ENCODE data around the gene PAK3. TPM values are rescaled to one million over a fixed set of nuclear protein-coding genes. Genes with fewer than 3 reads are reported as not detected.
A peak's percentile ranks its signal among the peaks of the same experiment; 100 is the strongest.

PAK3 gene
- 0.36 TPM for polyA plus RNA-seq (2013, experiment 1 of 2)
- polyA plus RNA-seq (2013, experiment 2 of 2): 0.32 TPM

GRCh38 chrX:111095974-111096895 lies at the start of gene PAK3:
TSS of gene PAK3 (plus strand) at chrX:111096191. CDS start at chrX:111123104, 26,913 bp downstream.
- WGBS: 3% methylated on average over 18 of the region's 51 CpGs
- Histone ChIP-seq H3K4me3 (ENCODE audit: insufficient read depth in 1 of 2, low read depth in 1 of 2, low read length in 2 of 2) (peak within 1 kb of the TSS; percentile 66 to 71), H4K91ac (ENCODE audit: low read length) (no peak within 1 kb of the TSS), H2AFZ (ENCODE audit: low read depth, low read length) (peak within 1 kb of the TSS; percentile 39), H3K4me1 (ENCODE audit: control insufficient read depth, insufficient read depth, low read depth, low read length) (no peaks in the 10 kb centered on the region), H3K4ac (ENCODE audit: low read depth in 1 of 2, low read length in 2 of 2) (no peak within 1 kb of the TSS), H2BK12ac (ENCODE audit: low read length in 2 of 2) (no peak within 1 kb of the TSS), H3K9me3 (ENCODE audit: control insufficient read depth, low read length) (no peaks in the 10 kb centered on the region), H3K79me1 (replicated peaks; ENCODE audit: low read length, poor library complexity, severe bottlenecking) (no peaks in the 10 kb centered on the region), H3K9ac (ENCODE audit: low read length) (peak within 1 kb of the TSS; percentile 64), H2BK15ac (ENCODE audit: low read depth, poor library complexity, severe bottlenecking) (no peak within 1 kb of the TSS), H3K4me2 (ENCODE audit: low read length, poor library complexity, severe bottlenecking) (peak within 1 kb of the TSS; percentile 93), H3K36me3 (ENCODE audit: control insufficient read depth in 1 of 2, insufficient read depth in 2 of 2, low read depth in 1 of 2, low read length in 2 of 2) (no peaks in the 10 kb centered on the region), H2AK5ac (ENCODE audit: low read length, severe bottlenecking) (no peak within 1 kb of the TSS), H2BK120ac (ENCODE audit: low read depth, low read length) (no peak within 1 kb of the TSS), H3K27me3 (ENCODE audit: control insufficient read depth in 1 of 2, insufficient read depth in 1 of 2, low read length in 2 of 2) (peaks cover 4 to 70% of the 10 kb centered on the region in 2 experiments), H2BK5ac (ENCODE audit: low read depth, low read length, poor library complexity, severe bottlenecking) (no peak within 1 kb of the TSS), H3K23ac (ENCODE audit: low read length in 2 of 2) (no peak within 1 kb of the TSS), H3K18ac (ENCODE audit: low read depth in 1 of 2, low read length in 2 of 2) (peak within 1 kb of the TSS in 1 of 2 experiments; percentile 12), H3K14ac (ENCODE audit: low read length in 2 of 2) (no peak within 1 kb of the TSS), H4K8ac (ENCODE audit: low read length) (no peak within 1 kb of the TSS), H3K27ac (ENCODE audit: low read length, poor library complexity, severe bottlenecking) (no peak within 1 kb of the TSS)
- peak; percentile 57 for DNase-seq

- Histone ChIP-seq H2BK5ac (ENCODE audit: low read depth, low read length, poor library complexity, severe bottlenecking) (no peak overlapping the region), H2BK12ac (ENCODE audit: low read length in 2 of 2) (no peak overlapping the region), H3K4ac (ENCODE audit: low read depth in 1 of 2, low read length in 2 of 2) (no peak overlapping the region), H2AFZ (ENCODE audit: low read depth, low read length) (no peak overlapping the region), H3K14ac (ENCODE audit: low read length in 2 of 2) (no peak overlapping the region), H3K4me3 (ENCODE audit: insufficient read depth in 1 of 2, low read depth in 1 of 2, low read length in 2 of 2) (no peak overlapping the region), H3K36me3 (ENCODE audit: control insufficient read depth in 1 of 2, insufficient read depth in 2 of 2, low read depth in 1 of 2, low read length in 2 of 2) (no peaks in the 10 kb centered on the region), H3K27ac (ENCODE audit: low read length, poor library complexity, severe bottlenecking) (no peak overlapping the region), H3K18ac (ENCODE audit: low read depth in 1 of 2, low read length in 2 of 2) (no peak overlapping the region), H4K91ac (ENCODE audit: low read length) (no peak overlapping the region), H3K4me2 (ENCODE audit: low read length, poor library complexity, severe bottlenecking) (no peak overlapping the region), H3K27me3 (ENCODE audit: control insufficient read depth in 1 of 2, insufficient read depth in 1 of 2, low read length in 2 of 2) (peaks cover 0 to 26% of the 10 kb centered on the region in 2 experiments), H2AK5ac (ENCODE audit: low read length, severe bottlenecking) (no peak overlapping the region), H3K79me1 (replicated peaks; ENCODE audit: low read length, poor library complexity, severe bottlenecking) (no peaks in the 10 kb centered on the region), H4K8ac (ENCODE audit: low read length) (no peak overlapping the region), H3K23ac (ENCODE audit: low read length in 2 of 2) (no peak overlapping the region), H2BK15ac (ENCODE audit: low read depth, poor library complexity, severe bottlenecking) (no peak overlapping the region), H3K9ac (ENCODE audit: low read length) (no peak overlapping the region), H3K9me3 (ENCODE audit: control insufficient read depth, low read length) (no peaks in the 10 kb centered on the region), H3K4me1 (ENCODE audit: control insufficient read depth, insufficient read depth, low read depth, low read length) (no peaks in the 10 kb centered on the region), H2BK120ac (ENCODE audit: low read depth, low read length) (no peak overlapping the region)
- DNase-seq: no peak
- 70% methylated on average over 4 of the region's 4 CpGs for WGBS
These were observed 48.4 kb upstream of the PAK3 start for GRCh38 chrX:111047575-111047974.

DNA sequence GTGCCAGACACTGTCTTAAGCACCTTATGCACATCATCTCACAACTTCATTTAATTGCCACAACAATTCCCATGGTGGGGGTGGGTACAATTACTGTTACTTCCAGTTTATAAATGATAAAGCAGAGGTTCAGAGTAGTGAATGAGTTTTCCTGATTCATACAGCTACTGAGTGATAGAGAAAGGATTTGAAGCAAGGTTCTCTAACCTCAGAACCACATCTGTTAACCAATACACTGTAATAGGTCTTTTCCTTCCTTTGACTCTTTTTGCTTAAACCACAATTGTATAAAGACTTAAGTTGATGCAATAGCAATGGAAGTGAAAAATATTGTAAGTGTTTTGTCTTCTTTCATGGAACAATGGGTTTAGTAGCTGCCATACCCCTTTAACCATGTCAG lies 43.5 kb upstream of the PAK3 start:
- H2BK5ac ChIP-seq (ENCODE audit: low read depth, low read length, poor library complexity, severe bottlenecking): no peak overlapping the region

DNA sequence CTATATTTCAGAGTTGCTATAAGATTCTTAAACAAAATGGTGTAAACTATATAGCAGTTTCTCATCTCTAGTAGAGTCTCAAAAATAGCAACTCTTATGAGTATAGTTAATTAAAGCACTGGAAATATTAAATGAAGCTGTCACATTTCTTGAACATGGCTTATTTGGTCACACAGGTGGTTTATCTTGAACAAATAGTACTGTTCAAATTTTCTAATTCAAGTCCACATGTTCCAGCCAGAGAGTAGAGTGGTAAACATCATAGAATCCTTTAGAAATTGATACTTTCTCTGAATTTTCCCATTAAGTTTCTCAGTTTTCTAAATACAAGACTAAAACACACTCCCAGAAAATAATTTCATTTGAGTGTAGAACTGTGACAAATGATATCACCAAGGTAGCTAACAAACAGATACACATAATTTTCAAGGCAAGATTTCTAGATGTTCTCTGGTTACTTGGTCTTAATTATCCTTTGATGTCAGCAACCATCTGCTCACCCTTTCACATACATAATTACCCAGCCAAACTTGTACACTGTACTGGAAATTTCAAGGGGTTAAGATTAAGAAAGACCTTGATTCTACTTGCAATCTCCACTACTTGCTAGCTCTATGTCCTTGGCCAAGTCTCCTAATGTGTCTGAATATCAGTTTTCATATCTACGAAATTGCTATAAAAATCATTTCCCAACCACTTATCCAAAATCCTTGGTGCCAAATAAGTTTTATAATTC lies 24.3 kb upstream of the PAK3 start:
- Histone ChIP-seq H3K27ac (ENCODE audit: low read length, poor library complexity, severe bottlenecking) (no peak overlapping the region), H3K18ac (ENCODE audit: low read depth in 1 of 2, low read length in 2 of 2) (no peak overlapping the region), H2AK5ac (ENCODE audit: low read length, severe bottlenecking) (no peak overlapping the region), H3K36me3 (ENCODE audit: control insufficient read depth in 1 of 2, insufficient read depth in 2 of 2, low read depth in 1 of 2, low read length in 2 of 2) (no peaks in the 10 kb centered on the region), H2AFZ (ENCODE audit: low read depth, low read length) (no peak overlapping the region), H4K91ac (ENCODE audit: low read length) (no peak overlapping the region), H3K4ac (ENCODE audit: low read depth in 1 of 2, low read length in 2 of 2) (no peak overlapping the region), H3K27me3 (ENCODE audit: control insufficient read depth in 1 of 2, insufficient read depth in 1 of 2, low read length in 2 of 2) (peaks cover 0 to 26% of the 10 kb centered on the region in 2 experiments), H3K4me2 (ENCODE audit: low read length, poor library complexity, severe bottlenecking) (no peak overlapping the region), H4K8ac (ENCODE audit: low read length) (no peak overlapping the region), H3K79me1 (replicated peaks; ENCODE audit: low read length, poor library complexity, severe bottlenecking) (no peaks in the 10 kb centered on the region), H3K14ac (ENCODE audit: low read length in 2 of 2) (no peak overlapping the region), H2BK120ac (ENCODE audit: low read depth, low read length) (no peak overlapping the region), H3K9ac (ENCODE audit: low read length) (no peak overlapping the region), H2BK5ac (ENCODE audit: low read depth, low read length, poor library complexity, severe bottlenecking) (no peak overlapping the region), H3K9me3 (ENCODE audit: control insufficient read depth, low read length) (peaks cover 9% of the 10 kb centered on the region), H2BK15ac (ENCODE audit: low read depth, poor library complexity, severe bottlenecking) (no peak overlapping the region), H3K4me3 (ENCODE audit: insufficient read depth in 1 of 2, low read depth in 1 of 2, low read length in 2 of 2) (no peak overlapping the region), H3K4me1 (ENCODE audit: control insufficient read depth, insufficient read depth, low read depth, low read length) (no peaks in the 10 kb centered on the region), H2BK12ac (ENCODE audit: low read length in 2 of 2) (no peak overlapping the region), H3K23ac (ENCODE audit: low read length in 2 of 2) (no peak overlapping the region)
- no CpG with 5 or more reads among the region's 1 CpG for WGBS
- no peak for DNase-seq

More for the DNA sequence above, 43.5 kb upstream of the PAK3 start:
- Histone ChIP-seq H3K36me3 (ENCODE audit: control insufficient read depth in 1 of 2, insufficient read depth in 2 of 2, low read depth in 1 of 2, low read length in 2 of 2) (no peaks in the 10 kb centered on the region), H4K91ac (ENCODE audit: low read length) (no peak overlapping the region), H3K4me3 (ENCODE audit: insufficient read depth in 1 of 2, low read depth in 1 of 2, low read length in 2 of 2) (no peak overlapping the region), H3K4ac (ENCODE audit: low read depth in 1 of 2, low read length in 2 of 2) (no peak overlapping the region), H2AK5ac (ENCODE audit: low read length, severe bottlenecking) (no peak overlapping the region), H3K27me3 (ENCODE audit: control insufficient read depth in 1 of 2, insufficient read depth in 1 of 2, low read length in 2 of 2) (peaks cover 0 to 25% of the 10 kb centered on the region in 2 experiments), H3K14ac (ENCODE audit: low read length in 2 of 2) (no peak overlapping the region), H3K18ac (ENCODE audit: low read depth in 1 of 2, low read length in 2 of 2) (no peak overlapping the region), H3K23ac (ENCODE audit: low read length in 2 of 2) (no peak overlapping the region), H3K27ac (ENCODE audit: low read length, poor library complexity, severe bottlenecking) (no peak overlapping the region), H4K8ac (ENCODE audit: low read length) (no peak overlapping the region), H2BK12ac (ENCODE audit: low read length in 2 of 2) (no peak overlapping the region), H3K79me1 (replicated peaks; ENCODE audit: low read length, poor library complexity, severe bottlenecking) (no peaks in the 10 kb centered on the region), H3K9me3 (ENCODE audit: control insufficient read depth, low read length) (no peaks in the 10 kb centered on the region), H2BK120ac (ENCODE audit: low read depth, low read length) (no peak overlapping the region), H3K4me1 (ENCODE audit: control insufficient read depth, insufficient read depth, low read depth, low read length) (no peaks in the 10 kb centered on the region), H2BK15ac (ENCODE audit: low read depth, poor library complexity, severe bottlenecking) (no peak overlapping the region), H3K9ac (ENCODE audit: low read length) (no peak overlapping the region), H2AFZ (ENCODE audit: low read depth, low read length) (no peak overlapping the region), H3K4me2 (ENCODE audit: low read length, poor library complexity, severe bottlenecking) (no peak overlapping the region)
- no peak for DNase-seq
